Airway epithelial cell (primary cell): ENCODE data around the gene OR10G8. TPM values are rescaled to one million over a fixed set of nuclear protein-coding genes. Genes with fewer than 3 reads are reported as not detected.

Source experiments
- total RNA-seq: library from RNA; depleted of rRNA; stranded (reverse); fragments of >200 nt; gene quantifications from 2 replicates; pipeline ENCODE4 v1.2.3, GENCODE V29; 2015

Gene OR10G8
- not detected in 2 replicates for total RNA-seq

GRCh38 chr11:124026498-124026897 is at the start of gene OR10G8:
TSS of gene OR10G8 (plus strand) at chr11:124026798. CDS start at chr11:124029623, 2,825 bp downstream.

GRCh38 chr11:123977731-123978347 is 48.8 kb upstream of the OR10G8 start, which contains the start of gene OR10S1:
TSS of gene OR10S1 (minus strand) at chr11:123977781. CDS start at chr11:123977664, 117 bp downstream.

GRCh38 chr11:123995119-123995518 is 31.5 kb upstream of the OR10G8 start, which contains the start of gene OR10G6:
TSS of gene OR10G6 (minus strand) at chr11:123995161. CDS start at chr11:123995161, 0 bp downstream.

GRCh38 chr11:124012697-124013096 is 13.9 kb upstream of the OR10G8 start, which contains the start of gene OR10G4:
TSS of gene OR10G4 (plus strand) at chr11:124012997. CDS start at chr11:124015575, 2,578 bp downstream.

GRCh38 chr11:124041254-124041653 is 14.7 kb downstream of the OR10G8 start, which contains the start of gene OR10G7:
TSS of gene OR10G7 (minus strand) at chr11:124041325. CDS start at chr11:124039001, 2,324 bp downstream.

Other genes starting within 250 kb of the OR10G8 start
- not detected in 2 replicates for gene OR6M1, start 220.4 kb upstream of the OR10G8 start, total RNA-seq
- gene TMEM225, start 141.1 kb upstream of the OR10G8 start, total RNA-seq: not detected in 2 replicates
- not detected in 2 replicates for gene OR8D4, start 124.6 kb upstream of the OR10G8 start, total RNA-seq
- gene OR4D5, start 87.2 kb upstream of the OR10G8 start, total RNA-seq: not detected in 2 replicates
- gene OR6T1, start 83.0 kb upstream of the OR10G8 start, total RNA-seq: not detected in 2 replicates
- not detected in 2 replicates for gene OR10S1, start 49.0 kb upstream of the OR10G8 start, total RNA-seq
- gene OR10G6, start 31.6 kb upstream of the OR10G8 start, total RNA-seq: not detected in 2 replicates
- gene OR10G4, start 13.8 kb upstream of the OR10G8 start, total RNA-seq: not detected in 2 replicates
- gene OR10G9, start 3.8 kb upstream of the OR10G8 start, total RNA-seq: not detected in 2 replicates
- gene OR10G7, start 14.5 kb downstream of the OR10G8 start, total RNA-seq: not detected in 2 replicates
- gene VWA5A, start 88.7 kb downstream of the OR10G8 start, total RNA-seq: 7.3 and 7.8 TPM in 2 replicates
- gene OR10D3, start 156.5 kb downstream of the OR10G8 start, total RNA-seq: not detected in 2 replicates
- not detected in 2 replicates for gene OR8G1, start 214.3 kb downstream of the OR10G8 start, total RNA-seq
- not detected in 2 replicates for gene OR8G5, start 229.6 kb downstream of the OR10G8 start, total RNA-seq